ENCODE measurements around the gene DCUN1D1.

- no peak for TF ChIP-seq CTCF (conservative IDR thresholded peaks at IDR 0.05; ENCODE audit: low read depth in 2 of 2)
- no peak for TF ChIP-seq EZH2 (IDR thresholded peaks at IDR 0.05; ENCODE audit: low read depth, unreplicated experiment)
- TF ChIP-seq EZH2phosphoT487 (IDR thresholded peaks at IDR 0.05; ENCODE audit: unreplicated experiment) = no peak
- no peak for TF ChIP-seq REST (IDR thresholded peaks at IDR 0.05; ENCODE audit: unreplicated experiment)
- TF ChIP-seq ETS1 (IDR thresholded peaks at IDR 0.05) = no peak
- no peak for TF ChIP-seq JUNB (IDR thresholded peaks at IDR 0.05; ENCODE audit: unreplicated experiment)
- no peak for TF ChIP-seq POLR2AphosphoS5 (IDR thresholded peaks at IDR 0.05; ENCODE audit: low read depth)
- TF ChIP-seq CREB1 (CRISPR knock-in tag; IDR thresholded peaks at IDR 0.05; ENCODE audit: low read depth) = no peak
Observed at GRCh38 chr3:182970811-182971418, 9.4 kb downstream of the DCUN1D1 start.
